AG04450 (cell line): ENCODE results near the gene KCNMA1. TPM values are rescaled to one million over a fixed set of nuclear protein-coding genes. Genes with fewer than 3 reads are reported as not detected.

Experiments
- CTCF ChIA-PET: fragments of 300-600, 350-600 bp; formaldehyde crosslinking; extraction: SDS; loops from one replicate; lab custom pipeline; 2022; ENCODE audit warnings: antibody characterized with exemption, inconsistent platforms; lab: Charles Lee
- POLR2A ChIA-PET: fragments of 350-600 bp; formaldehyde crosslinking; extraction: SDS; loops from one replicate; lab custom pipeline; 2021; ENCODE audit warnings: antibody characterized with exemption, inconsistent platforms; lab: Yijun Ruan, JAX
- DNase-seq: peaks from one replicate; pipeline ENCODE4 v3.0.0-alpha.2; 2011; ENCODE audit warnings: low read depth, low spot score
- H3K27ac ChIP-seq: one replicate; pipeline ENCODE4 v1.5.1; 2012; ENCODE audit warnings: low read depth, low read length, control low read depth
- H3K27me3 ChIP-seq: one replicate; pipeline ENCODE4 v1.6.0; 2012; ENCODE audit warnings: low read length; ENCODE audit not compliant: control insufficient read depth, insufficient read depth
- H3K4me3 ChIP-seq: 2 replicates; pipeline ENCODE4 v1.5.1; 2011; ENCODE audit warnings: mild to moderate bottlenecking, low read depth, low read length, control low read depth
- H3K9me3 ChIP-seq: 2 replicates; pipeline ENCODE4 v1.5.1; 2012; ENCODE audit warnings: low read length; ENCODE audit not compliant: control insufficient read depth, insufficient read depth
- CTCF ChIP-seq: IDR thresholded peaks from 2 replicates; pipeline ENCODE4 v1.5.1; 2011; ENCODE audit warnings: low read depth, low read length, control low read depth, inconsistent platforms
- polyA plus RNA-seq: library from polyadenylated mRNA; depleted of rRNA; stranded (reverse); fragments of >200 nt; gene quantifications from 2 replicates; pipeline ENCODE4 v1.2.3, GENCODE V29; 2011

The KCNMA1 gene
- polyA plus RNA-seq, 1 experiment = 58.8 TPM

GRCh38 chr10:77531441-77532001 is 106.1 kb downstream of the KCNMA1 start:
- peak overlapping the region; percentile 98 for H3K27ac ChIP-seq
- ChIA-PET POLR2A (interaction anchor here (0.9 to 1.9 kb wide), 4 partner anchors 9 to 56 kb away, joined by 3 to 17 read pairs (median 8); no protein-coding TSS in a partner anchor), CTCF (interaction anchor here (0.9 to 1.3 kb wide), 3 partner anchors 22 to 180 kb away, joined by 3 read pairs; no protein-coding TSS in a partner anchor)
- peak; percentile 50 for DNase-seq
- no peak for TF ChIP-seq CTCF
- peak overlapping the region; percentile 29; the same call in 1 of the 2 replicates for H3K4me3 ChIP-seq
- no peaks in the 10 kb centered on the region for H3K27me3 ChIP-seq
- H3K9me3 ChIP-seq = no peaks in the 10 kb centered on the region

GRCh38 chr10:77530011-77530410 is 107.6 kb downstream of the KCNMA1 start:
- Histone ChIP-seq H3K27ac (no peak overlapping the region), H3K4me3 (no peak overlapping the region), H3K27me3 (no peaks in the 10 kb centered on the region), H3K9me3 (no peaks in the 10 kb centered on the region)
- CTCF ChIA-PET = no interaction called here
- POLR2A ChIA-PET = no interaction called here
- no peak for DNase-seq
- no peak for TF ChIP-seq CTCF

GRCh38 chr10:77529050-77529576 is 108.5 kb downstream of the KCNMA1 start:
- DNase-seq = no peak
- ChIA-PET POLR2A (no interaction called here), CTCF (interaction anchor here (0.9 to 1.5 kb wide), 2 partner anchors 76 to 138 kb away, joined by 3 to 4 read pairs; no protein-coding TSS in a partner anchor)
- no peak for TF ChIP-seq CTCF
- Histone ChIP-seq H3K27ac (no peak overlapping the region), H3K27me3 (no peaks in the 10 kb centered on the region), H3K4me3 (no peak overlapping the region), H3K9me3 (no peaks in the 10 kb centered on the region)

- H3K9me3 ChIP-seq = no peaks in the 10 kb centered on the region
- ChIA-PET POLR2A (interaction anchor here (0.6 kb wide), 1 partner anchor 392 kb away, joined by 3 read pairs; no protein-coding TSS in a partner anchor), CTCF (interaction anchor here (1.5 kb wide), 1 partner anchor 77 kb away, joined by 4 read pairs; no protein-coding TSS in a partner anchor)
- TF ChIP-seq CTCF = no peak
- no peak overlapping the region for H3K27ac ChIP-seq
- no peak overlapping the region for H3K4me3 ChIP-seq
- DNase-seq = no peak
- H3K27me3 ChIP-seq = no peaks in the 10 kb centered on the region
Observed at GRCh38 chr10:77527839-77528238, 109.8 kb downstream of the KCNMA1 start.

GRCh38 chr10:77526868-77527617 is 110.6 kb downstream of the KCNMA1 start:
- no peak overlapping the region for H3K27ac ChIP-seq
- no peak for DNase-seq
- CTCF ChIA-PET = interaction anchor here (0.7 kb wide), 1 partner anchor 51 kb away, joined by 3 read pairs; no protein-coding TSS in a partner anchor

More at GRCh38 chr10:77526868-77527617, 110.6 kb downstream of the KCNMA1 start:
- TF ChIP-seq CTCF = no peak
- Histone ChIP-seq H3K4me3 (no peak overlapping the region), H3K27me3 (no peaks in the 10 kb centered on the region), H3K9me3 (no peaks in the 10 kb centered on the region)
- POLR2A ChIA-PET = interaction anchor here (0.8 to 1.4 kb wide), 2 partner anchors 40 to 49 kb away, joined by 3 to 4 read pairs; no protein-coding TSS in a partner anchor
